ENCODE results near the gene ATG5.

GRCh38 chr6:106154326-106154725 is 171.2 kb downstream of the ATG5 start:
- TF ChIP-seq CTCF (IDR thresholded peaks at IDR 0.05) (no peak), REST (IDR thresholded peaks at IDR 0.05; ENCODE audit: insufficient read depth in 1 of 2, low read depth in 2 of 2, low read length in 1 of 2) (no peak)

All from Panc1 (cell line).